ENCODE data around the gene CACNA1D.

GRCh38 chr3:53585049-53585448 is 90.6 kb downstream of the CACNA1D start:
- no peak for TF ChIP-seq CTCF (IDR thresholded peaks at IDR 0.05)
- TF ChIP-seq POLR2A (IDR thresholded peaks at IDR 0.05), result no peak
